ENCODE results near the gene CARD6.
"Not testable (repeated sequence)": the region's sequence is repeated elsewhere in the genome, so short reads cannot be mapped to it uniquely, and the experiment has no call there.

The CARD6 gene

DNA sequence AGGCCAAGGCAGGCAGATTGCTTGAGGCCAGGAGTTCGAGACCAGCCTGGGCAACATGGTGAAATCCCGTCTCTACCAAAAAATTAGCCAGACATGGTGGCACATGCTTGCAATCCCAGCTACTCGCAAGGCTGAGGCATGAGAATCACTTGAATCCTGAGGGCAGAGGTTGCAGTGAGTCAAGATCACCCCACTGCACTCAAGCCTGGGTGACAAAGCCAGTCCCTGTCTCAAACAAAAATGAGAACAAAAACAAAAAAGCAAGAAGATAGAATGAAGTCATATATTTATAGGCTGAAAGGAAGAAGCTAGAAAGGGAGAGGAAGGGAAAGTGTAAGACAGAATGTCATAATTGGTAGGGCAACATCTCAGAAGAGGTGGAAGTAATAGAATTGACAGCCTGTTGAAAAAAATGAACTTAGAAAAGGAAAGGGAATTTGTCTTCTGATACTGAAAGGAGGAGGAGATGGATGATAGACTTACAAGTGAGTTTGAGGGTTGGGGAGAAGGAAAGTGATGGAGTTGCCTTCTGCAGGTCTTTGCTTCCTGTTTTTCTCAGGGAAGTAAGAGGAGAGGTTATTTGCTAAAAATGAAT is 32.2 kb downstream of the CARD6 start:
- DNase-seq = peak; percentile 1 to 4

DNA sequence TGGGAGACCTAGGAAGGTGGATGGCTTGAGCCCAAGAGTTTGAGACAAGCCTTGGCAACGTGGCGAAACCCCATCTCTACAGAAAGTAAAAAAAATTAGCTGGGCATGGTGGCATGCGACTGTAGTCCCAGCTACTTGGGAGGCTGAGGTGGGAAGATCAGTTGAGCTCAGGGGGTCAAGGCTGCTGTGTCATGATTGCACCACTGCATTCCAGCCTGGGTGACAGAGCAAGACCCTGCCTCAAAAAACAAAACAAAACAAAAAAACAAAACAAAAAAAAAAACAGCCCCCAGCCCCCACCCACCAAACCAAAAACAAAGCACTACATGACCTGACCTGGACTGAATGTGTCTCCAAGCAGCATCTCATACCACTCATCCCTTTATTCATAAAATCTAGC is 34.8 kb downstream of the CARD6 start:
- no peak for DNase-seq

GRCh38 chr5:40877371-40877988 is 36.3 kb downstream of the CARD6 start:
- DNase-seq = no peak

DNA sequence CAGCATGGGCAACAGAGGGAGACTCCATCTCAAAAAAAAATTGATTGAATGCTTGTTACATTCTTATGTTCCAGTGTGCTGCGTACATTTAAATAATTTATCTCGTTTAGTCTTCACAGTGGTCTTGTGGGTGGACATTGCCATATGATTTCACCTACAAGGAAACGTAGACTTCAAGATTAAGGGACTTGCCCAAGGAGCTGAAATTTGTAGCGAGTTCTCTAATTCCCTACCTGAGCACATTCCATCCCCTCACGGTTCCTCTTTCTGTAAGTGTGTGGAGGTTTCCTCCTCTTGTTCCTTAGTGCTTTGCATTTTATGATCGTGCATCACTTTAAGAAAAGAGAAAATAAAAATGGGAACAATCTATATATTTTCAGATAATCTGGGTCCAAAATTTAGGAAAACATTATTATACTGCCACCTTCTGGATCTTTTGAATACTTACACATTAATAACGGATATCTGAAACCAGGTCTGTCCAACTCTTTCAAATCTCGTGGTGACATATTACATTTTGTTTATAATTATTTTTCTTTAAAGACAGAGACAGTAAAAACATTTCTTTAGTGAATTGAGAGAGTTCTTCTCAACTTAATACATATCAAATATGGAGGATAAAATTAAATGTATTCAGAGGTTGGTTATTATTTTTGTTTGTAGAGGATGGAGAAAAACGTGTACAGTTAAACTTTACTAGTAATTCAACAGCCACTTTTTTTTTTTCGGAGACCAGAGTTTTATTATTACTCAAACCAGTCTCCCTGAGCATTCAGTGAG is 38.2 kb downstream of the CARD6 start:
- DNase-seq = peak; percentile 21 to 55

DNA sequence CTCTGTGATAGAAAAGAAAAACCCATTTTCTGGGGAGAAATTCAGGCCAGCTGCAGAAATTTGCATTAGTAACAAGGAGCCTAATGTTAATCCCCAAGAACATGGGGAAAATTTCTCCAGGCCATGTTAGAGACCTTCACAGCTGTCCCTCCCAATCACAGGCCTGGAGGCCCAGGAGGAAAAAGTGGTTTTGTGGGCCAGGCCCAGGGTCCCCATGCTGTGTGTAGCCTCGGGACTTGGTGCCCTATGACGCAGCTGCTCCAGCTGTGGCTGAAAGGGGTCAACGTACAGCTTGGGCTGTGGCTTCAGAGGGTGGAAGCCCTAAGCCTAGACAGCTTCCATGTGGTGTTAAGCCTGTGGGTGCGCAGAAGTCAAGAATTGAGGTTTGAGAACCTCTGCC is 41.1 kb downstream of the CARD6 start:
- no peak for DNase-seq

DNA sequence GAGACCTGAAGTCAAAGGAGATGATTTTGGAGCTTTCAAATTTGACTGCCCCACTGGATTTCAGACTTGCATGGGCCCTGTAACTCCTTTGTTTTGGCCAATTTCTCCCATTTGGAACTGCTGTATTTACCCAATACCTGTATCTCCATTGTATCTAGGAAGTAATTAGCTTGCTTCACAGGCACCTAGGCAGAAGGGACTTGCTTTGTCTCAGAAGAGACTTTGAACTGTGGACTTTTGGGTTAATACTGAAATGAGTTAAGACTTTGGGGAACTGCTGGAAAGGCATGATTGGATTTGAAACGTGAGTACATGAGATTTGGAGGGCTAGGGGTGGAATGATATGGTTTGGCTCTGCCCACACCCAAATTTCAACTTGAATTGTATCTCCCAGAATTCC is 41.9 kb downstream of the CARD6 start:
- not testable (repeated sequence) for DNase-seq

- DNase-seq = not testable (repeated sequence)
These were observed 54.6 kb downstream of the CARD6 start for GRCh38 chr5:40895440-40896425.

DNA sequence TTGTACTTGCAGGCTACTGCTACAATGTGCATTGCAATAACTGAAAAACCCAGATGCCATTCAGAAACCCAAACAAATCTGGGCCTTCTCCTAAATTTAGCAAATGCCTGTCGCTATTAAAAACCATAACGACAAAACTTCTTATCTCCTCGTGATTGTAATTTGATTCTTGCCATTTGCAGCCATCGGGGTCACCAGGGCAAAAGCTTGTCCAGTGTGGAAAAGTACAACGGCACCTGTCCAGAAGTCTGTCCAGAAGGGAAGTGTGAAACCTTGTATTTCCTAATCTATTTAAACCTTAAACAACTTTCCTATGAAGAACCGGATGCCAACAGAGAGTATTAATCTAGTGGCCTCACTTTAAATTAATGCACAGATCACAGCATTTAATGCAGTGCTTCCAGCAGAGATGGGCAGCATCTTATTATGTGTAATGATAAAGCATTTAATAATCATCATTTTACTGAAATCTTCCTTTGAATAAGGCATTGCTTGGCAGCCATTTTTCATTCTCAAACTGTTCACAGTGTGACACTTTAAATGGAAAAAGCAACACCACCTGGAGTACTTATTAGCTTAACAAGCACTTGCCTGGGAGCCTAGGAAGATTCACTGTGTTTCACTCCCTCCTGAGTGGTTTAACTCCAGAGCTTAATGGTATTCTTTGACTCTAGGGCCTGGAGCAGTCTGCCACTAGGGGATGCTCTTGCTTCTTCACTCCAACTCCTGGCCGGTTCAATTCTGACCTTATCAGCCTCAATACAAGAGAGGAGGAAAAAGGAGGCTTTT is 63.2 kb downstream of the CARD6 start:
- DNase-seq = peak; percentile 3 to 30

DNA sequence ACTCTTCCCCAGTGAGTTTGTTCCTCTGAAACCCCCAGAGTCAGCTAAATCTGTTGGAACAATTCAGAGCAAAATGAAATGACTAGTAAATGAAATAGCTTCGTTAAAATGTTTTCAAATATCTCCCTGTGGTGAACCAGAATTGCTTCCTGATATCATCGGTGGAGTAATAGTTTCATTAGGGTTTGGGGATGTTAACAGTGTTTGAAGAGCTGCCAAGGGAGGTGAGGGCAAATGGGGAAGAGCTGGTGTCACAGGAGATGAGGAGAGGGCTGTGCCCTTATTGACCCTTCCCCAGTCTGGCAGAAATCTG is 63.8 kb downstream of the CARD6 start:
- no peak for DNase-seq

DNA sequence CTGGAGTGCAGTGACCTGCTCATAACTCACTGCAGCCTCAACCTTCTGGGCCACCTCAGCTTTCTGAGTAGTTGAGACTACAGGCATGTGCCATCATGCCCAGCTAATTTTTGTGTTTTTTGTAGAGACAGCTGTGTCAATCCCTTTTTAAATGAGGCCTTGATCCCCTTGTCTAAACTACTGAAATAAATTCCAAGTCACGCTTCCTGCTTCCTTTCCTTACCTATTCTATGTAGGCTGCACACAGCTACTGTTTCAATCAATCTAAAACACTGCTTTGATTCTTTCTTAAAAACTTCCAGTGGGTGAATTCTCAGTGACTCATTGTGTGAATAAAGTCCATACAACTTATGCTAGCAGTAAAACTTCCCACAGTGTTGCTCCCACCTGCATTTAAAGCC is 65.2 kb downstream of the CARD6 start:
- no peak for DNase-seq

- DNase-seq = no peak
These were observed 68.1 kb downstream of the CARD6 start, which contains the start of gene C7 for GRCh38 chr5:40909264-40909663. C7 (plus strand) TSS chr5:40909497; CDS start chr5:40909611, 114 bp downstream.

GRCh38 chr5:40909723-40910122 is 68.6 kb downstream of the CARD6 start:
- no peak for DNase-seq

Measured in inflammatory macrophage treated with lipopolysaccharide for 1 hour (primary cell).